ENCODE measurements around the gene MYOT.

- TF ChIP-seq, protein P1, sequence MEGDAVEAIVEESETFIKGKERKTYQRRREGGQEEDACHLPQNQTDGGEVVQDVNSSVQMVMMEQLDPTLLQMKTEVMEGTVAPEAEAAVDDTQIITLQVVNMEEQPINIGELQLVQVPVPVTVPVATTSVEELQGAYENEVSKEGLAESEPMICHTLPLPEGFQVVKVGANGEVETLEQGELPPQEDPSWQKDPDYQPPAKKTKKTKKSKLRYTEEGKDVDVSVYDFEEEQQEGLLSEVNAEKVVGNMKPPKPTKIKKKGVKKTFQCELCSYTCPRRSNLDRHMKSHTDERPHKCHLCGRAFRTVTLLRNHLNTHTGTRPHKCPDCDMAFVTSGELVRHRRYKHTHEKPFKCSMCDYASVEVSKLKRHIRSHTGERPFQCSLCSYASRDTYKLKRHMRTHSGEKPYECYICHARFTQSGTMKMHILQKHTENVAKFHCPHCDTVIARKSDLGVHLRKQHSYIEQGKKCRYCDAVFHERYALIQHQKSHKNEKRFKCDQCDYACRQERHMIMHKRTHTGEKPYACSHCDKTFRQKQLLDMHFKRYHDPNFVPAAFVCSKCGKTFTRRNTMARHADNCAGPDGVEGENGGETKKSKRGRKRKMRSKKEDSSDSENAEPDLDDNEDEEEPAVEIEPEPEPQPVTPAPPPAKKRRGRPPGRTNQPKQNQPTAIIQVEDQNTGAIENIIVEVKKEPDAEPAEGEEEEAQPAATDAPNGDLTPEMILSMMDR (IDR thresholded peaks at IDR 0.05): no peak
- TF ChIP-seq EZH2 (IDR thresholded peaks at IDR 0.05; ENCODE audit: borderline replicate concordance, insufficient read depth, low read depth, low read length, poor library complexity, severe bottlenecking): no peak
These were observed 3.1 kb downstream of the MYOT start for GRCh38 chr5:137870647-137871339.

All from B cell (primary cell).